Mesendoderm (in vitro differentiated cells): ENCODE results near the gene LRRFIP1.

Experiments used
- DNase-seq: peaks from one replicate; pipeline ENCODE4 v3.0.0; 2013
- H2AK5ac ChIP-seq: 2 replicates; pipeline ENCODE4 v1.6.1; 2013; ENCODE audit warnings: low read length, inconsistent platforms
- H2BK120ac ChIP-seq: 2 replicates; pipeline ENCODE4 v1.6.1; 2013; ENCODE audit warnings: low read depth, mild to moderate bottlenecking, low read length, moderate library complexity, mixed read lengths
- H2BK15ac ChIP-seq: replicated peaks from 2 replicates; pipeline ENCODE4 v1.6.1; 2013; ENCODE audit warnings: low read depth, mild to moderate bottlenecking, moderate library complexity
- H2BK5ac ChIP-seq: 2 replicates; pipeline ENCODE4 v1.6.1; 2013; ENCODE audit warnings: low read length, inconsistent platforms
- H3K18ac ChIP-seq: 2 replicates; pipeline ENCODE4 v1.6.1; 2013; ENCODE audit warnings: mild to moderate bottlenecking, low read length, mixed read lengths
- H3K23ac ChIP-seq: one replicate; pipeline ENCODE4 v1.6.1; 2013; ENCODE audit warnings: low read length
- H3K27ac ChIP-seq: 2 replicates; pipeline ENCODE4 v1.5.1; 2013; ENCODE audit warnings: low read depth, mild to moderate bottlenecking, inconsistent platforms, low read length, moderate library complexity
- H3K27me3 ChIP-seq: 2 replicates; pipeline ENCODE4 v1.6.1; 2013; ENCODE audit warnings: low read length, control low read depth, mild to moderate bottlenecking, inconsistent platforms; ENCODE audit not compliant: insufficient read depth, poor library complexity
- H3K36me3 ChIP-seq: 2 replicates; pipeline ENCODE4 v1.6.1; 2013; ENCODE audit warnings: low read length, inconsistent platforms; ENCODE audit not compliant: control insufficient read depth, insufficient read depth
- H3K4ac ChIP-seq: one replicate; pipeline ENCODE4 v1.6.1; 2013; ENCODE audit warnings: low read depth, mild to moderate bottlenecking, low read length, moderate library complexity
- H3K4me1 ChIP-seq: 2 replicates; pipeline ENCODE4 v1.6.1; 2013; ENCODE audit warnings: low read depth, low read length, inconsistent platforms; ENCODE audit not compliant: control insufficient read depth
- H3K4me2 ChIP-seq: 2 replicates; pipeline ENCODE4 v1.6.1; 2013; ENCODE audit warnings: low read length
- H3K4me3 ChIP-seq: 2 replicates; pipeline ENCODE4 v1.5.1; 2013; ENCODE audit warnings: mild to moderate bottlenecking, low read length
- H3K56ac ChIP-seq: one replicate; pipeline ENCODE4 v1.6.1; 2013; ENCODE audit warnings: low read length
- H3K79me1 ChIP-seq: 2 replicates; pipeline ENCODE4 v1.6.1; 2013; ENCODE audit warnings: low read length, inconsistent platforms
- H3K79me2 ChIP-seq: 2 replicates; pipeline ENCODE4 v1.6.1; 2013; ENCODE audit warnings: mild to moderate bottlenecking, low read length; ENCODE audit not compliant: control insufficient read depth, insufficient read depth
- H3K9ac ChIP-seq: 2 replicates; pipeline ENCODE4 v1.6.1; 2013; ENCODE audit warnings: low read length, inconsistent platforms
- H4K5ac ChIP-seq: one replicate; pipeline ENCODE4 v1.6.1; 2013; ENCODE audit warnings: low read length
- H4K8ac ChIP-seq: one replicate; pipeline ENCODE4 v1.6.1; 2013; ENCODE audit warnings: low read depth, mild to moderate bottlenecking, control low read depth, low read length, moderate library complexity
- WGBS: extraction: QIAGEN DNeasy Blood & Tissue Kit; methylation state at CpG from one replicate; pipeline ENCODE4 v1.1.7; 2013; ENCODE audit warnings: low lambda C conversion rate, missing lambda C conversion rate; ENCODE audit not compliant: insufficient coverage; ENCODE audit errors: extremely low coverage; 5-methylcytosine and 5-hydroxymethylcytosine counted together

LRRFIP1 gene

DNA sequence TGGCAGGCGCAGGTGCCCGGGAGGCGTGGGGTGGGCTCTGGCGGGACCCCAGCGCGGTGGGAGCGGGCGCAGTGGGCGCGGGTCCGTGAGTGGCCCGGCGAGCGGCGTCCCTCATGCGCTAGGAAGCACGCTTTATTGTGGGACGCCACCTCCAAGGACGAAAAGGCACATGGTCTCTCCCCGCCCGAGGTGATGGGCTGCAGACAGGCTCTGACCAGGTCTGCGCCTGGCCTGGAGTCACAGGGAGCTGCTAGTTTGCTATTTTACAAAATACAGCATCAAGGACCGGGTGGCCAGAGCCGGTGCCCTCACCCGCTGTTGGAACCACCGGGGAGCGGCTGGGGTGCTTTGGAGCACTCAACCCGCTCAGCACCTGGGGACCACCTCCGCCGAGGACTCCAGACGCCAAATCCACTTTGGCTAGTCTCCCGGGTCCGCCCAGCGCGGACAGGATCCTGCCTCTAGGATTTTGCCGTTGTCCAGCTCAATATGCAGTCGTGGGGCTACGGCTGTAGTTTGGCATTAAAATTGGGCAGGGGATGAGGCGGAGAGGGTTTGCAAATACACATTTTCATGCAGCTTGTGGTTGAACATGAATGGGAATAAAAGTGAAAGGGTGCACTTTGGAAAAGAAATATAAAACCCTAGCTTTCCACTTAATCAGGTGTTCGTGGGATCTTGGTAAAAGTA is 65.4 kb downstream of the LRRFIP1 start:
- H3K36me3 ChIP-seq, result no peaks in the 10 kb centered on the region
- peak overlapping the region; percentile 38 for H3K4ac ChIP-seq
- H3K56ac ChIP-seq, result peak overlapping the region; percentile 95
- H3K23ac ChIP-seq, result peak overlapping the region; percentile 80
- DNase-seq, result peak; percentile 66
- peak overlapping the region; percentile 77 for H3K4me3 ChIP-seq
- no peaks in the 10 kb centered on the region for H3K27me3 ChIP-seq
- no peak overlapping the region for H4K5ac ChIP-seq
- WGBS, result no CpG with 5 or more reads among the region's 40 CpGs
- H3K4me2 ChIP-seq, result peak overlapping the region; percentile 99
- peak overlapping the region; percentile 13 for H3K27ac ChIP-seq
- no peak overlapping the region for H2AK5ac ChIP-seq
- peaks cover 49% of the 10 kb centered on the region for H3K79me2 ChIP-seq
- peaks cover 25% of the 10 kb centered on the region for H3K79me1 ChIP-seq
- no peak overlapping the region for H2BK5ac ChIP-seq
- peaks cover 27% of the 10 kb centered on the region for H3K4me1 ChIP-seq
- H2BK15ac ChIP-seq, result no peak overlapping the region
- H3K18ac ChIP-seq, result peak overlapping the region; percentile 92
- H3K9ac ChIP-seq, result peak overlapping the region; percentile 88
- H2BK120ac ChIP-seq, result no peak overlapping the region
- no peak overlapping the region for H4K8ac ChIP-seq

DNA sequence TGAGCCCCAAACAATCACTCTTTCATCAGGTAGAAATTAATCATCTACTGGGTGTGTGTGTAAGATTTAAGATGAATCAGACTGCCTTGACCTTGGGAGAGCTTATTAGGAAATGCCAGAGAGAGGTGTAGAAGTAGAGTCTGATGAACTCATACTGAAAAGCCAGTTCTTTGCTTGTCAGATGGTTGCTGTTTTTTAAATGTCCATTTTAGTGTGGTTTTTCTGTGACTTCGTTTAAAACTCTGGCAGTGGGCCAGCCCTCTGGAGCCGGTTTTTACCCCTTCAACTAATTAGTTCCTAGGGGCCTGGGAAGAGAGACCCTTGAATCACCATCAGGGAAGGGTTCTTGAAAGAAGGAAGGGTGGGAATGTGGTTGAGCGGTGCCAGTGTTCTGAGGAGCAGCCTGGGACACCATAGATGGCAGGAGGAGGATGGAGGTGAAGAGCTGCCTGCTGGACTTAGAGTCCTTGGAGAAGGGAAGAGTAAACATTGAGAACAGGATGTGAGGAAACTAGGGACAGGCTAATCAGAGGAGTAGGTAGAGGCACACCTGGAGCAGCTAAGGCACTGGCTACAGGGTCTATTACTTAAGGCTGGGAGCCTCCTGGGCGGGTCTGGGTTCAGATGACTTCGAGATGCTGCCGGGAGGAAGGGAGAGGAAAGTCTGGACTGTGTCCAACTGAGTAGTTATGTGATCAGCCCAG is 66.1 kb downstream of the LRRFIP1 start:
- Histone ChIP-seq H4K5ac (no peak overlapping the region), H3K4me2 (peak overlapping the region; percentile 99), H3K9ac (peak overlapping the region; percentile 88), H3K23ac (no peak overlapping the region), H3K79me1 (peaks cover 29% of the 10 kb centered on the region), H4K8ac (no peak overlapping the region), H3K4me1 (peaks cover 27% of the 10 kb centered on the region), H3K27ac (no peak overlapping the region), H3K56ac (peak overlapping the region; percentile 95), H3K18ac (no peak overlapping the region), H2BK5ac (no peak overlapping the region), H3K36me3 (no peaks in the 10 kb centered on the region), H2BK15ac (no peak overlapping the region), H3K27me3 (no peaks in the 10 kb centered on the region), H3K4me3 (peak overlapping the region; percentile 77), H3K4ac (no peak overlapping the region), H2BK120ac (no peak overlapping the region), H3K79me2 (peaks cover 55% of the 10 kb centered on the region), H2AK5ac (peak overlapping the region; percentile 39)
- peak; percentile 50 for DNase-seq
- no CpG with 5 or more reads among the region's 6 CpGs for WGBS

DNA sequence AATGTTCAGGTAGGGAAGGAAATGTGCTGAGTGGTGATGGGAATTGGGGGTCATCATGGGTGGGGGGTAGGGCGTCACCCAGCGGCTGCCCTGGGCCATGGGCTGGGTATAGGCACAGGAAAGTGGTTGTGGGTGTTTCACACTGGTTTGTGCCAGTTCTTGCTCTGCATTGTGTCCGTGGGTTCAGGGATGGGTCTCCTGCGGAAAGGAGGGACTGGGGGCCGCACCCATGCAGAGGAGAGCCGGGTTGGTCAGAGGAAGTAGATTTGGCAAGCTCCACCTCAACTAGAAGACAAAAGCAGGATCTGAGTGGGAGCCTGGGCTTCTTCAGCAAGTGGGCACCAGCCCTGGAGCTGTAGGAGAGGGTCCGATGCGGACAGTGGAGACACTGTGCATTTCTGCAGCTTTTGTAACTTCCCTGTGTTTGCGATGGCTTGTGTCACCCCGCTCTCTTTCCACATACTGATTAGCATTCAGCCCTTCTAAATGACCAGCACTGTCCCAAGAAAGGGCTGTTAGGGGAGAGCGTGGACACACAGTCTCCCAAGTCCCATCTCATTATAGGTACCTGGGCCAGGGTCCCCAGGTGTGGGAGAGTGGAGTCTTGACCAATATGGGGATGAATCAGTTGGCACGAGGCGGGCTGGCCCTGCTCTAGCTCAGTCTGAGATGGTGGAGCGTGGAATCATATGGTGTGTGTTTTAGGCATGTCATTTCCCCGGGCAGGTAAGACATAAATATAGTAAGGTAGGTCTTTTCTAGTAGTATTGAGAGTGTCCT is 67.2 kb downstream of the LRRFIP1 start:
- DNase-seq, result no peak
- no CpG with 5 or more reads among the region's 15 CpGs for WGBS
- H2BK120ac ChIP-seq, result no peak overlapping the region
- H3K79me2 ChIP-seq, result peaks cover 63% of the 10 kb centered on the region
- no peak overlapping the region for H3K4me2 ChIP-seq
- no peak overlapping the region for H2BK15ac ChIP-seq
- H3K27me3 ChIP-seq, result no peaks in the 10 kb centered on the region
- H3K4ac ChIP-seq, result no peak overlapping the region
- H2AK5ac ChIP-seq, result peak overlapping the region; percentile 19
- no peak overlapping the region for H3K4me3 ChIP-seq
- no peak overlapping the region for H2BK5ac ChIP-seq
- H3K27ac ChIP-seq, result no peak overlapping the region
- no peak overlapping the region for H4K5ac ChIP-seq
- H3K23ac ChIP-seq, result peak overlapping the region; percentile 68
- no peak overlapping the region for H4K8ac ChIP-seq
- peaks cover 27% of the 10 kb centered on the region for H3K4me1 ChIP-seq
- peak overlapping the region; percentile 62 for H3K56ac ChIP-seq
- peaks cover 31% of the 10 kb centered on the region for H3K79me1 ChIP-seq
- no peaks in the 10 kb centered on the region for H3K36me3 ChIP-seq
- H3K9ac ChIP-seq, result no peak overlapping the region
- H3K18ac ChIP-seq, result no peak overlapping the region

DNA sequence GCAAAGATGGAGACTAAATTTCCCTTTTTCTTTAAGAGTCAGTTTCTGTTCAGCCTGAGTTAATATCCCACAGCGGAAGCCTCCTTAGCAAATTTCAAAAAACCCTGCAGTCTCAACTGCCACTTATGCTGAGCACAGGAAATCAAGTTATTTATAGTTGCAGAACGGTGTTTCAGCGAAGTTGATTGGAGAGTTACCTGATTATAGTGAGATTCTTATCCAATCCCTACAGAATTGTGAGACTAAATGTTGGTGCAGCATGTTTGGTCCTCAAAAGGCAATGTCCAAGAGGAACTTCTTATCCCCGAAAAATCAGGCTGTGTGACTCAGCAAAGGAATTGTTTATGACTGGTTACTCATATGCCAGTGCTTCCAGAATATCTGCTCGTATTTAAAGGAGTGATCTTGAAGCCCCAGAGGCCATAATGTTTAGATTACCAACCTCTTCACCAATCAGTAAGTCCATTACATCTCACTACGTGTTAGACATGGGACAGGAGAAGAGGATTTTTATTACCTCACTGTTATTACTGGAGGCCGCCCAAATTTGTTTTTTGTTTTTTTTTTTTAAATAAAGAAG is 67.9 kb downstream of the LRRFIP1 start:
- H2BK5ac ChIP-seq, result no peak overlapping the region
- no peak overlapping the region for H3K4me2 ChIP-seq
- no peaks in the 10 kb centered on the region for H3K27me3 ChIP-seq
- peaks cover 69% of the 10 kb centered on the region for H3K79me2 ChIP-seq
- H2AK5ac ChIP-seq, result no peak overlapping the region
- no peak overlapping the region for H3K4ac ChIP-seq
- no peak overlapping the region for H3K18ac ChIP-seq
- H3K79me1 ChIP-seq, result peaks cover 36% of the 10 kb centered on the region
- H2BK15ac ChIP-seq, result no peak overlapping the region
- no peak overlapping the region for H4K5ac ChIP-seq
- no peak overlapping the region for H3K23ac ChIP-seq
- no peak overlapping the region for H3K27ac ChIP-seq
- no peak overlapping the region for H3K9ac ChIP-seq
- WGBS, result no CpG with 5 or more reads among the region's 7 CpGs
- no peak overlapping the region for H3K4me3 ChIP-seq
- no peak for DNase-seq
- no peak overlapping the region for H4K8ac ChIP-seq
- H3K4me1 ChIP-seq, result peaks cover 31% of the 10 kb centered on the region
- no peak overlapping the region for H3K56ac ChIP-seq
- H3K36me3 ChIP-seq, result no peaks in the 10 kb centered on the region
- no peak overlapping the region for H2BK120ac ChIP-seq

DNA sequence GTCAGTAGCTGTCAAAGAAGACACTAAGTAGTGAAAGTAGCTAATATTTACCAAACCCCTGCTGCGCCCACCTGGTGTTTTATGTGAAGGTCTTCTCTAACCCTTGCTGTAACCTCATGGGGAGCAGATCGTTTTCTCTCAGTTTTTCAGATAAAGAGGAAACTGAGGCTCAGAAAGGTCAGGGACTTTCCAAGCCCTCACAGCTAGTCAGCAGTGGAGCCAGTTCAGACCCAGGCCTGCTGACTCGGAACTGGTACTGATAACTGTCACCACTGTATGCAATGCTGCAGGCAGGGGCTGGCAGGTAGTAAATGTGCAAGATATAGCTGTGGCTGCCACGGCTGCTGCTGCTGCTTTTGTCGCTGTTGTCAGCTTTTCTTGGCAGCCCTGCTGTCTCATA is 69.1 kb downstream of the LRRFIP1 start:
- no peak overlapping the region for H3K4me3 ChIP-seq
- H3K23ac ChIP-seq, result no peak overlapping the region
- H3K36me3 ChIP-seq, result no peaks in the 10 kb centered on the region
- no peak overlapping the region for H3K56ac ChIP-seq
- H3K4ac ChIP-seq, result no peak overlapping the region
- no peaks in the 10 kb centered on the region for H3K27me3 ChIP-seq
- peaks cover 39% of the 10 kb centered on the region for H3K4me1 ChIP-seq
- no peak overlapping the region for H3K27ac ChIP-seq
- H2BK120ac ChIP-seq, result no peak overlapping the region
- H2AK5ac ChIP-seq, result no peak overlapping the region
- no peak for DNase-seq
- no CpG with 5 or more reads among the region's 5 CpGs for WGBS
- H3K79me1 ChIP-seq, result peaks cover 44% of the 10 kb centered on the region
- no peak overlapping the region for H3K9ac ChIP-seq
- no peak overlapping the region for H4K5ac ChIP-seq
- H3K79me2 ChIP-seq, result peaks cover 81% of the 10 kb centered on the region
- no peak overlapping the region for H2BK15ac ChIP-seq
- H3K18ac ChIP-seq, result no peak overlapping the region
- no peak overlapping the region for H2BK5ac ChIP-seq
- H3K4me2 ChIP-seq, result no peak overlapping the region
- no peak overlapping the region for H4K8ac ChIP-seq
